GM19099 (cell line): ENCODE measurements around the gene DRC7.

Experiments
- POLR2A ChIP-seq: IDR thresholded peaks from 3 replicates; pipeline ENCODE4 v1.6.1; 2011; ENCODE audit warnings: low read depth; ENCODE audit not compliant: insufficient read length; ENCODE audit errors: extremely low read depth

The DRC7 gene

DNA sequence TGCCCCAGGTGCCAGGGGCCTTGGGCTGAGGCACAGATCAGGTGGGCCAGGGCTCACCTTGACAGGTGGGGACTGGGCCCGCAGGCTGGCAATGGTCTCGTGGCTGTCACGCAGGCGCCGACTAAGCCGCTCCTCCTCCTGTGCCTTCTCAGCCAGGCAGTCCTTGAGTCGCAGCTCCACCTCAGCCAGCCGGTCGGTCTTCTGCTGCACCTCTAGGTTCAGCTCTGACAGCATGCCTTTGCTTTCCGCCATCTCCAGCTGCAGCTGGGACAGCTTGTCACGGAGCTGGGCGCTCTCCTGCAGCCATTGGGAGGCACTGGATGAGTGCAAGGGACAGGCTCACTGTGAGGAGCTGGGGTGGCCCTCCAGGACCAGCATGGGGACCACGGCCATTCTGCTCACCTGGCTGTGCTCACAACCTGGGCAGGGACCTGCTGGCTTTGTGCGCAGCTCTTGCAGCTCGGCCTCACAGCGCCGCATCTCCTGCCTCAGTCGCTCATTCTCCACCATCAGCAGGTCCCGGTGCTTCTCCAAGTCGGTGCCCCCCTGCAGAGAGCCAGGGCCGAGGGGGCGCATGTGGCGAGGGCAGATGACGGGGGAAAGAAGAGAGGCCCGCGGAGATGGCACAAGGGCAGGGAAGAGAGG lies 76.7 kb downstream of the DRC7 start:
- no peak for TF ChIP-seq POLR2A

DNA sequence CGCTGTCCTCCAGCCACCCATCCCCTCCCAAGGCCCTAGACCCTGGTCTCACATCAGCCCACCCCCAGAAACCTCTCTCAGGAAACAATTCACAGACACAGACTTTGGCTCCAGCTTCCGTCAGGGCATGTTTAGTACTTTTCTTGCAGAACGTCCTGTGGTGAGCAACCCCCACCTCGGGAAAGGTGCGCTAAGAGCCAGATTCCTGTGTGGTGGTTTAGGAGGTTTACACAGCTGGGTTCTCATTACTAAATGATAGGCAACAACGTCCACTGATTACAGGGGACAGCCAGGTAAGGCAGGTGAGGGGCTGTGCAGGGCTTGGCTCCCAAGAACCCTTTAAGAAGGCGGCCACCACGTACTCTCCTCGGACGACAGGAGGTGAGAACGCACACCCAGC lies 78.4 kb downstream of the DRC7 start:
- no peak for TF ChIP-seq POLR2A

DNA sequence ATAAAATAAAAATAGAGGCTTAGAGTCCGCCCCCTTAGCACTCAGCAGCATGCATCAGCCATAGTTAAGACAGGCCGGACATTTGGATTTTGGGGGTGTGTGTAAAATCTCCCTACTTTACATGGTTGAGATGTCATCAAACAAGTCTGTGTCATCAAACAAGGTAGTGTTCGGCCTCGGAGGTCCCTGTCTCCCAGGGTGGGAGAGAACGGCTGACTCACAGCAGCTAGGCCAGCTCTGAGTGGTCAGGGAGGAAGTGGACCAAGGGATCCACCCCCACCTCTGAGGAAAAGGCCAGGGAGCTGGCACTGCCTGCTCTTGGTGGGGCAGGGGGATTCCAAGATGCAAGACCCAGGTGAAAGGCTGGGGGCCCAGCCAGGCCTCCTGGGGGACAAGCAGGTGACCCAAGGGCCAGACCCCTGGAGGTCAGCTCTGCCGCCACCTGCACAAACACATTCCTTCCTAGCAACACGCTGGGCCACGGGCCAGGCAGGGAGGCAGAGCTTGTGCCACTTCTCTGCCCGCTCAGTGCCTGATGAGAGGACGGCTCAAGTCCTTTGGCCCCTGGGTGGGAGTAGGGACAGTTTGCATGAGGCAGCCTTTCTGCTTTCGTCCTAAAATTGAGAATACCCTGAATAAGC lies 79.2 kb downstream of the DRC7 start:
- no peak for TF ChIP-seq POLR2A

DNA sequence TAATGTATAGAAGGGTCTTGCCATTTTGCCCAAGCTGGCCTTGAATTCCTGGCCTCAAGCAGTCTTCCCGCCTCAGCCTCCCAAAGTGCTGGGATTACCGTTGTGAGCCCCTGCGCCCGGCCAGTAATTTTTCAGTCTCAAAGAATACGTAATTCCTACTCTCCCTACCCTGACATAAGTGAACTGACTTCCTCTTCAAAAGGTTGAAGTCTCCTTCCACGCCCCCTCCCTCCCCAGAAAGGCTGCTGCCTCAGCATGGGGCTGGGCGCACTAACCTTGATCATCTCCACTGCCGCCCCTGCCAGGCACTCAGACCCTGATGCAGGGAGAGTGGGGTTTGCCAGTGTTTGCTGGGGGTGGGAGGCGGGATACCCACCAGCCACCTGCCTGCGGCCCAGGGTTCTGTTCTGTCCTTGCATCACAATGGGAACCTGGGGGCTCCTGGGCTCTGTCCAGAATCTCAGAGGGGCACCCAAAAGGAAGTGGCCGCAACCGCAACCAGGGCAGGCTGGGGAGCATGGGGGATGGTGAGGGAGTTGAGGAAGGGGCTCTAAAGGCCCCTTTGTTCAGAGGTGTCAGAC lies 80.2 kb downstream of the DRC7 start:
- no peak for TF ChIP-seq POLR2A

DNA sequence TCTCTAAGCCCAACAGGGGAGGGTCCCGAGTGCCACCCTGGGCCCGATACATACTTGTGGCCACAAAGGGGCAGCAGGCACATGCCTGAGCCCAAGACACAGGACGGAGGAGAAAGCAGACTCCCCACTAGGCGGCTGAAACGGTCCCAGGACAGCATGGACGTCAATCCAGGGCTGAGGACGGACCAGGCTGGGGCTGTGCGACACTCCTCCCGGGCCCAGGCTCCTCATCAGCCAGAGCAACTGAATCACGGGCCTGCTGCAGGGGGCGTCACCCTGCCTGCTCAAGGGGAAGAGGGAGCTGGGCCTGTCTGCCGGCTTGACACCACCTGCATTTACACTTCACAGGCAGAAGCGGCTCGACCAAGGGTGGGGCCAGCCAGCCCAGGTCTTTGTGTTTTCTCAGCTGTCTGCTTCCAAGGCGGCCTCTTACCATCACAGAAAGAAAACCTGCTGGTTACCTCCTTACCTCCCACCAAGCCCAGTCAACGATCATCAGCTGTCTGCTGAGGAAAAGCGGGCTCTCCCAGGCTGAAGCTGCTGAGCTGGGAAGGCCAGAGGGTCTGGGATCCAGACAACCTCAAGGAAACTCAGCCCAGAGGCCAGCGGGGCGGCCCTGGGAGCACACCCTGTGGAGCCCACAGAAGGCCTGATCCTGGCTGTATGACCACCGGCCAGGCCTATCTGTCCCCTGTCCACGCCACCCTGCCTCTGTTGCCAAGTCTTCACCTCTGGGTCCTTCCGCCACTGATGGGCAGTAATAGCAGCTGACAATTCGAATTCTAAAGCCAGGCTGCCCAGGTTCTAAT lies 81.3 kb downstream of the DRC7 start:
- no peak for TF ChIP-seq POLR2A

DNA sequence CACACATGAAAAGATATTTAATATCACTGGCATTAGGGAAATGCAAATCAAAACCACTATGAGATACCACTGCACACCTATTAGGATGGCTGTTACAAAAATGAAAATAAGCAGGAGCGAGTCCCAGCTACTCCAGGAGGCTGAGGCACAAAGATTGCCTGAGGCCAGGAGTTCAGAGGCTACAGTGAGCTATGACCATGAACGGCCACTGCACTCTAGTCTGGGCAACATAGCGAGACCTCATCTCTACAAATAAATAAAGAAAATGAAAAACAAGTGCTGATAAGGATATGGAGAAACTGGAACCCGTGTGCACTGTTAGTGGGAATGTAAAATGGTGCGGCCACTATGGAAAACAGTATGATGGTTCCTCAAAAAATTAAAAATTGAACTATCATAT lies 84.1 kb downstream of the DRC7 start:
- no peak for TF ChIP-seq POLR2A

DNA sequence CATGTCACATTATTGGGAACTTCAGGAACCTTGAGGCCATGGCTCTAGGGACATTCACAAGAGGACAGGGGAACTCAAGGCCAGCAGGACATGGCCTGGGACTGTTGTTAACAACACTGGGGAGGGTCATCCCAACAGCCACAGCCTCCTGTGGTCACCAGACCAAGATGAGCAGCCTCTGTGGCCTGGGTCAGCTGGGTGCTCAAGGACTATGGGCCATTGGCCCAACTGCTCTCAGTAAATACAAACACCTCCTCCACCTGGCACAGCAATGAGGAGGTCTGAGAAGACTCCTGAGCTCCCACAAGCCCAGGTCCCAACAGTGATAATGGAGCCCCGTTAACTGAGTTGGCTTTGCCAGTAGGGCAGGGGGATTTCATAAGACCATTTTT lies 86.7 kb downstream of the DRC7 start:
- no peak for TF ChIP-seq POLR2A
